ENCODE results near the gene CCDC38. TPM values are rescaled to one million over a fixed set of nuclear protein-coding genes. Genes with fewer than 3 reads are reported as not detected.

Gene CCDC38
- total RNA-seq, 2 experiments from 2014 or later = 0.11 TPM; not detected in 1

DNA sequence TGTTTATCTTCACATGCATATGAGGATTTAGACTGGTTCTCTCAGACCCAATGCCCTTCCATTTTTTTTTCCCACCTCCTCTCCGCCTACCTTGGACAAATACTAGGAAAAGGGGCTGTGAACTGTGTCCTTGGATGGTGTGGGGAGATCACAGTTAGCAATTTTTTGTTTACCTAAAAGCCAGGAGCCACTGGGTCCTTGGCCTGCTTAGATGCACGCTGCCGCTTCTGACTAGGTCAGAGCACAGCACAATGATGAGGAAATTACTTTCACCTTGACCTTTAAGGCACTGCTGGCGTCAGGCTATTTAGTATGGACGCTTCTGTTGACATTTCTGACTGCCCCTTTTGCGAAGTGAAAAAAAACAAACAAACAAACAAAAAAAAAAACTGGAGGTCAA lies 1.9 kb downstream of the CCDC38 start:
- DNase-seq (no peak), ATAC-seq (ENCODE audit: poor library complexity) (no peak)
- no peaks in the 10 kb centered on the region for H3K9me3 ChIP-seq (ENCODE audit: control insufficient read depth in 1 of 2, insufficient read depth in 1 of 2, low read length in 2 of 2)
- no peak overlapping the region for H3K27ac ChIP-seq (ENCODE audit: low read depth in 1 of 2, low read length in 2 of 2)
- TF ChIP-seq CTCF (IDR thresholded peaks at IDR 0.05) = no peak
- H3K4me3 ChIP-seq (ENCODE audit: low read length) = no peak overlapping the region
- ChIA-PET POLR2A (no interaction called here), CTCF (no interaction called here)
- intact Hi-C loops (cut with DNase I, micrococcal nuclease) = loop anchor here (5.0 to 10.0 kb wide), 7 partner anchors 78 to 974 kb away; partner anchors contain the start of genes METAP2 (in 1 of the 2), NDUFA12 (in 1 of the 2) and SNRPF (in 1 of the 2)
- Mint-ChIP-seq H3K27me3 (no peaks in the 10 kb centered on the region), H3K27ac (peak overlapping the region; percentile 36), H3K36me3 (ENCODE audit: low read depth) (peaks cover 5% of the 10 kb centered on the region), H3K4me3 (peak overlapping the region; percentile 69), H3K4me1 (ENCODE audit: low read depth) (peaks cover 10% of the 10 kb centered on the region), H3K9me3 (no peaks in the 10 kb centered on the region)
- peaks cover 14% of the 10 kb centered on the region for H3K4me1 ChIP-seq (ENCODE audit: insufficient read depth, low read length)
- H3K27me3 ChIP-seq (ENCODE audit: control insufficient read depth in 1 of 2, insufficient read depth in 2 of 2, low read length in 2 of 2) = no peaks in the 10 kb centered on the region
- H3K36me3 ChIP-seq (ENCODE audit: insufficient read depth, low read length) = no peaks in the 10 kb centered on the region

- Mint-ChIP-seq H3K4me1 (ENCODE audit: low read depth) (no peaks in the 10 kb centered on the region), H3K4me3 (no peak overlapping the region), H3K36me3 (ENCODE audit: low read depth) (no peaks in the 10 kb centered on the region), H3K9me3 (no peaks in the 10 kb centered on the region), H3K27ac (no peak overlapping the region), H3K27me3 (no peaks in the 10 kb centered on the region)
- POLR2A ChIA-PET = no interaction called here
- Histone ChIP-seq H3K27me3 (ENCODE audit: control insufficient read depth in 1 of 2, insufficient read depth in 2 of 2, low read length in 2 of 2) (no peaks in the 10 kb centered on the region), H3K36me3 (ENCODE audit: insufficient read depth, low read length) (no peaks in the 10 kb centered on the region), H3K4me1 (ENCODE audit: insufficient read depth, low read length) (no peaks in the 10 kb centered on the region), H3K27ac (ENCODE audit: low read depth in 1 of 2, low read length in 2 of 2) (no peak overlapping the region), H3K9me3 (ENCODE audit: control insufficient read depth in 1 of 2, insufficient read depth in 1 of 2, low read length in 2 of 2) (no peaks in the 10 kb centered on the region), H3K4me3 (ENCODE audit: low read length) (no peak overlapping the region)
- DNase-seq (no peak), ATAC-seq (ENCODE audit: poor library complexity) (no peak)
- CTCF ChIA-PET = no interaction called here
- intact Hi-C loops (cut with DNase I, micrococcal nuclease) = no loop called here
- TF ChIP-seq CTCF (IDR thresholded peaks at IDR 0.05) = no peak
These were observed 20.2 kb downstream of the CCDC38 start for GRCh38 chr12:95922231-95922630.

GRCh38 chr12:95919110-95919509 lies 23.3 kb downstream of the CCDC38 start:
- H3K4me3 ChIP-seq (ENCODE audit: low read length) = no peak overlapping the region
- no peak overlapping the region for H3K27ac ChIP-seq (ENCODE audit: low read depth in 1 of 2, low read length in 2 of 2)
- Mint-ChIP-seq H3K27ac (no peak overlapping the region), H3K36me3 (ENCODE audit: low read depth) (no peaks in the 10 kb centered on the region), H3K4me1 (ENCODE audit: low read depth) (no peaks in the 10 kb centered on the region), H3K9me3 (no peaks in the 10 kb centered on the region), H3K4me3 (no peak overlapping the region), H3K27me3 (no peaks in the 10 kb centered on the region)
- no peaks in the 10 kb centered on the region for H3K9me3 ChIP-seq (ENCODE audit: control insufficient read depth in 1 of 2, insufficient read depth in 1 of 2, low read length in 2 of 2)
- DNase-seq (no peak), ATAC-seq (ENCODE audit: poor library complexity) (no peak)
- no peaks in the 10 kb centered on the region for H3K36me3 ChIP-seq (ENCODE audit: insufficient read depth, low read length)
- CTCF ChIA-PET = interaction anchor here (0.6 to 1.9 kb wide), 10 partner anchors 23 to 598 kb away, joined by 3 to 24 read pairs (median 4); partner anchors contain the start of genes AMDHD1, CCDC38 and HAL
- H3K4me1 ChIP-seq (ENCODE audit: insufficient read depth, low read length) = no peaks in the 10 kb centered on the region
- intact Hi-C loops (cut with DNase I, micrococcal nuclease) = loop anchor here (2.0 to 10.0 kb wide), 3 partner anchors 40 to 598 kb away; no protein-coding TSS in a partner anchor
- TF ChIP-seq CTCF (IDR thresholded peaks at IDR 0.05) = no peak
- POLR2A ChIA-PET = interaction anchor here (1.9 kb wide), 1 partner anchor 80 kb away, joined by 4 read pairs; no protein-coding TSS in a partner anchor
- no peaks in the 10 kb centered on the region for H3K27me3 ChIP-seq (ENCODE audit: control insufficient read depth in 1 of 2, insufficient read depth in 2 of 2, low read length in 2 of 2)

Measured in CD4-positive, alpha-beta T cell (primary cell).